A549 (cell line): ENCODE measurements around the gene NR1H2. TPM values are rescaled to one million over a fixed set of nuclear protein-coding genes. Genes with fewer than 3 reads are reported as not detected.

Source experiments
- ATAC-seq, 2 experiments: fragments of 200-7000 bp in 1 of 2; fragments of >200 bp in 1 of 2; cut with Nextera tagmentation in 1 of 2; cut with Tn5 transposase in 1 of 2; 3 replicates each; pipeline versions ENCODE4 v1.8.0 to v1.9.1; 2018 to 2020; ENCODE audit warnings: mild to moderate bottlenecking in 1 of 2, moderate library complexity in 1 of 2
- CTCF ChIA-PET: fragments of 300-600 bp; sonication (Branson Sonifier 250); formaldehyde crosslinking; extraction: SDS; loops from one replicate; lab custom pipeline; 2021; ENCODE audit warnings: antibody characterized with exemption, inconsistent platforms; lab: Yijun Ruan, JAX
- POLR2A ChIA-PET: fragments of 350-600 bp; formaldehyde crosslinking; extraction: SDS; loops from one replicate; lab custom pipeline; 2021; ENCODE audit warnings: antibody characterized with exemption, inconsistent platforms; lab: Yijun Ruan, JAX
- DNase-seq, 2 experiments: peaks; one replicate each; pipeline versions ENCODE4 v3.0.0 to v3.0.0-alpha.2; 2011 to 2016; ENCODE audit warnings: low read depth in 1 of 2, low spot score in 1 of 2
- FAIRE-seq: peaks from 2 replicates; lab custom pipeline; 2011; peaks lifted over from hg19 to GRCh38; lab: Jason Lieb, UNC
- H3K27ac ChIP-seq, 2 experiments: fragments of >200 bp; sonication (Bioruptor Twin); formaldehyde crosslinking; 3 replicates each; pipeline ENCODE4 v1.5.1; 2016 to 2017
- H3K4me1 ChIP-seq: fragments of >200 bp; sonication (Bioruptor Twin); formaldehyde crosslinking; 3 replicates; pipeline ENCODE4 v1.6.1; 2016
- H3K4me2 ChIP-seq: fragments of >200 bp; sonication (Bioruptor Twin); formaldehyde crosslinking; 3 replicates; pipeline ENCODE4 v1.6.1; 2016
- H3K4me3 ChIP-seq: fragments of >200 bp; sonication (Bioruptor Twin); formaldehyde crosslinking; 3 replicates; pipeline ENCODE4 v1.5.1; 2016
- H3K9me3 ChIP-seq: fragments of >200 bp; sonication (Bioruptor Twin); formaldehyde crosslinking; 3 replicates; pipeline ENCODE4 v1.6.1; 2016
- CEBPB ChIP-seq, 2 experiments: fragments of >200 bp in 1 of 2; sonication (Bioruptor Twin) in 1 of 2; formaldehyde crosslinking in 1 of 2; IDR thresholded peaks; 2 replicates each; pipeline ENCODE4 v1.6.1; 2012 to 2016
- EHMT2 ChIP-seq: fragments of 200-600 bp; sonication (generic); IDR thresholded peaks from 2 replicates; pipeline ENCODE4 v1.6.1; 2016; ENCODE audit warnings: antibody characterized with exemption, low read depth, mild to moderate bottlenecking, moderate library complexity
- FOXS1 ChIP-seq: fragments of 250-450 bp; sonication (Bioruptor Pico); IDR thresholded peaks from 2 replicates; pipeline ENCODE4 v1.5.0; 2020; ENCODE audit warnings: mild to moderate bottlenecking, moderate library complexity
- GATA3 ChIP-seq: IDR thresholded peaks from 2 replicates; pipeline ENCODE4 v1.6.1; 2012; ENCODE audit warnings: borderline replicate concordance
- HDAC2 ChIP-seq: fragments of 200-600 bp; sonication (generic); IDR thresholded peaks from 2 replicates; pipeline ENCODE4 v1.6.1; 2016
- HEYL ChIP-seq: fragments of 250-450 bp; sonication (Bioruptor Pico); IDR thresholded peaks from 2 replicates; pipeline ENCODE4 v1.8.0; 2021; ENCODE audit warnings: mild to moderate bottlenecking, moderate library complexity
- HOXB5 ChIP-seq: fragments of 250-450 bp; sonication (Bioruptor Pico); IDR thresholded peaks from 2 replicates; pipeline ENCODE4 v1.5.0; 2020; ENCODE audit warnings: mild to moderate bottlenecking, moderate library complexity
- JUN ChIP-seq, 2 experiments: fragments of >200 bp; sonication (Bioruptor Twin); formaldehyde crosslinking; IDR thresholded peaks; 2 replicates in 1 of 2; 3 replicates in 1 of 2; pipeline ENCODE4 v1.6.1; 2016 to 2017
- KDM1A ChIP-seq: fragments of 200-600 bp; sonication (generic); IDR thresholded peaks from 2 replicates; pipeline ENCODE4 v1.6.1; 2016; ENCODE audit warnings: low read depth, mild to moderate bottlenecking
- KDM5A ChIP-seq: fragments of 200-600 bp; sonication (generic); IDR thresholded peaks from 2 replicates; pipeline ENCODE4 v1.6.1; 2016; ENCODE audit warnings: antibody characterized with exemption, mild to moderate bottlenecking
- NFE2L2 ChIP-seq: fragments of 150-350 bp; conservative IDR thresholded peaks from 2 replicates; pipeline ENCODE4 v1.6.1; 2014; ENCODE audit warnings: low read length
- POLR2A ChIP-seq: IDR thresholded peaks from 2 replicates; pipeline ENCODE4 v1.6.1; 2012; ENCODE audit warnings: mild to moderate bottlenecking, low read length
- RAD21 ChIP-seq, 2 experiments: fragments of >200 bp in 1 of 2; sonication (Bioruptor Twin) in 1 of 2; formaldehyde crosslinking in 1 of 2; IDR thresholded peaks in 1 of 2; conservative IDR thresholded peaks in 1 of 2; 2 replicates in 1 of 2; 3 replicates in 1 of 2; pipeline ENCODE4 v1.6.1; 2012 to 2018; ENCODE audit warnings: inconsistent platforms in 1 of 2
- RNF2 ChIP-seq: fragments of 200-600 bp; sonication (generic); IDR thresholded peaks from 2 replicates; pipeline ENCODE4 v1.6.1; 2016; ENCODE audit warnings: low read depth, mild to moderate bottlenecking, antibody characterized with exemption, moderate library complexity, borderline replicate concordance
- SMC3 ChIP-seq: fragments of >200 bp; sonication (Bioruptor Twin); formaldehyde crosslinking; IDR thresholded peaks from 3 replicates; pipeline ENCODE4 v1.6.1; 2018; ENCODE audit warnings: inconsistent platforms
- ZC3H11A ChIP-seq: fragments of 450-650 bp; IDR thresholded peaks from 2 replicates; pipeline ENCODE4 v1.6.1; 2014; ENCODE audit warnings: antibody characterized with exemption, mild to moderate bottlenecking
- ZFP36 ChIP-seq: fragments of 450-650 bp; IDR thresholded peaks from 2 replicates; pipeline ENCODE4 v1.6.1; 2014; ENCODE audit warnings: borderline replicate concordance; ENCODE audit not compliant: partially characterized antibody
- ZSCAN20 ChIP-seq: fragments of 250-450 bp; sonication (Bioruptor Pico); IDR thresholded peaks from 2 replicates; pipeline ENCODE4 v1.8.0; 2022; ENCODE audit warnings: mild to moderate bottlenecking, moderate library complexity
- WGBS: methylation state at CpG from one replicate; pipeline ENCODE4 v1.1.6; 2017; ENCODE audit errors: missing lambda C conversion rate; 5-methylcytosine and 5-hydroxymethylcytosine counted together
- polyA plus RNA-seq, 4 experiments: library from polyadenylated mRNA; depleted of rRNA in 3 of 4; stranded (reverse); fragments of >200 nt; fragmentation: RNase III in 1 of 4; extraction: RNeasy Plus Mini Kit Qiagen cat#74134 plus additional on column Dnase treatment in 1 of 4; gene quantifications; 2 replicates in 3 of 4; 3 replicates in 1 of 4; pipeline ENCODE4 v1.2.3, GENCODE V29; 2011 to 2017
- TF ChIP-seq, protein P1 (sequence below): fragments of >200 bp; sonication (Bioruptor Twin); formaldehyde crosslinking; IDR thresholded peaks from 3 replicates; pipeline ENCODE4 v1.5.1; 2016
- TF ChIP-seq, protein P2 (sequence below): fragments of 200-600 bp; sonication (generic); IDR thresholded peaks from 2 replicates; pipeline ENCODE4 v1.6.1; 2016; ENCODE audit warnings: antibody characterized with exemption, mild to moderate bottlenecking, moderate library complexity
- TF ChIP-seq, protein P3 (sequence below): fragments of 250-450 bp; sonication (Bioruptor Pico); IDR thresholded peaks from 2 replicates; pipeline ENCODE4 v1.5.0; 2020; ENCODE audit warnings: low read depth, mild to moderate bottlenecking, moderate library complexity
- TF ChIP-seq, protein P4 (sequence below): IDR thresholded peaks from 2 replicates; pipeline ENCODE4 v1.6.1; 2012

The NR1H2 gene
- polyA plus RNA-seq, 2 of the 4 experiments (the other 2 are of a cell fraction), result 39.3 to 67.0 TPM

DNA sequence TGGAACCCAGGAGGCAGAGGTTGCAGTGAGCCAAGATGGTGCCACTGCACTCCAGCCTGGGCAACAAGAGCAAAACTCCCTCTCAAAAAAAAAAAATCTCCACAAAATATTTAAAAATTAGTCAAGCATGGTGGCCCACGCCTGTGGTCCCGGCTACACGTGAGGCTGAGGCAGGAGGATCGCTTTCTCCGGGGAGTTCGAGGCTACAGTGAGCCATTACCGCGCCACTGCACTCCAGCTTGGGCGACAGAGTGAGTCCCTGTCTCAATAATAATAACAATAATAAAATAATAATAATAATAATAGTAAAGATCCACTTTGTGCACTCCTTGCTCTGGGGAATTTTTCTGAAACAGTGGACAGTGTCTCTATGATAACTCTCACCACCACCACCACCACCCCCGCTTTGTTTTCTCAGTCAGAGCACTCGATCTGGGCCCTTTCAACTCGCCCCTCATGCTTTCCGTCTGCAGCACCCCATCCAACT, 19.5 kb upstream of the NR1H2 start:
- H3K4me2 ChIP-seq, result peak overlapping the region; percentile 87

DNA sequence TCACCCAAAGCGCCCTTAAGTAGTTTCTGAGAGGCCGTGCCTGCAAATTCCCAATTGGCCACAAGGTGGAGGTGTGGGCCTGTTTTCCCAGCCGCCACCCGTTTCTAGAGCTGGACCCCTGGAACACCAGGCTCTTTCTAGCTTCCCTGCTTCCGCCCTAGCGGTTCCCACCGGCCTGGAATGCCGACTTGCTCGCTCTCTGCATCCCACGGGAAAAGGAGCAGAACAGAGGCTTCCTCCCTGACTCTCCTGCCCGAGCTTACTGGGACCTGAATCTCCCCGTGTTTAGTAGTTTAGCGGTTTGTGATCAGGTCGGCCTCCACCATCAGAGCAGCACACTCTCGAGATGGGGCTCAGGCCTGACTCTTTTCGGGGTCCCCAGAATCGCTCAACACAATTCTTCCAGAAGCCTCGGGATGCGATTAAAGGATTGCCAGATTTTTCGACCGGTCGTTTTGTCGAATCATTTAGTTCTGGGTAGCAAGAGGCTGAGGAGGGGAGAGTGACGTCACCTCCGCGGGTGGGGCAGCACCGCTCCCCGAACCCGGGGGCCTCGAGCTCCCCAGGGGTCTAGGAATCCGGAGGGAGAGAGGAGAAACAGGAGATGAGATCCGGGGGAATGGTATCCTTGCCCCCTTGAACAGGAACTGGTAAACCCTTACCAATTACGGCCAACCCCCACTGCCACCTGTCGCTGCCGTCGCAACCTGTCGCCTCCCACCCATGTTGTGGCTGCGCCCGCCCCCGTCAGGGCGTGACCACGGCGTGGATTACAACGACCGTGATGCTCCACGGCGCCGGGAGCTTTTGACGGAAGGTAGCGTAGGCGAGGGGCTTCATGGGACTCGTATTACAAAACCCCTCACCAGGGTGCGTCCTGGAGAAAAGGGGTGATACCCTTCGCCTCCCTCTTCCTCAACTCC, 18.8 kb upstream of the NR1H2 start:
- no peaks in the 10 kb centered on the region for H3K4me1 ChIP-seq
- TF ChIP-seq NFE2L2, result no peak
- no peak for TF ChIP-seq ZC3H11A
- no peak for TF ChIP-seq KDM5A
- TF ChIP-seq, protein P1, sequence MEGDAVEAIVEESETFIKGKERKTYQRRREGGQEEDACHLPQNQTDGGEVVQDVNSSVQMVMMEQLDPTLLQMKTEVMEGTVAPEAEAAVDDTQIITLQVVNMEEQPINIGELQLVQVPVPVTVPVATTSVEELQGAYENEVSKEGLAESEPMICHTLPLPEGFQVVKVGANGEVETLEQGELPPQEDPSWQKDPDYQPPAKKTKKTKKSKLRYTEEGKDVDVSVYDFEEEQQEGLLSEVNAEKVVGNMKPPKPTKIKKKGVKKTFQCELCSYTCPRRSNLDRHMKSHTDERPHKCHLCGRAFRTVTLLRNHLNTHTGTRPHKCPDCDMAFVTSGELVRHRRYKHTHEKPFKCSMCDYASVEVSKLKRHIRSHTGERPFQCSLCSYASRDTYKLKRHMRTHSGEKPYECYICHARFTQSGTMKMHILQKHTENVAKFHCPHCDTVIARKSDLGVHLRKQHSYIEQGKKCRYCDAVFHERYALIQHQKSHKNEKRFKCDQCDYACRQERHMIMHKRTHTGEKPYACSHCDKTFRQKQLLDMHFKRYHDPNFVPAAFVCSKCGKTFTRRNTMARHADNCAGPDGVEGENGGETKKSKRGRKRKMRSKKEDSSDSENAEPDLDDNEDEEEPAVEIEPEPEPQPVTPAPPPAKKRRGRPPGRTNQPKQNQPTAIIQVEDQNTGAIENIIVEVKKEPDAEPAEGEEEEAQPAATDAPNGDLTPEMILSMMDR, result peak; percentile 90
- peak; percentile 77 for TF ChIP-seq SMC3
- TF ChIP-seq HDAC2, result no peak
- peak; percentile 90 to 93 for TF ChIP-seq RAD21 (conservative IDR thresholded peaks at IDR 0.05 in 1 of 2, IDR thresholded peaks at IDR 0.05 in 1 of 2)
- TF ChIP-seq ZFP36, result peak; percentile 56
- ATAC-seq, result peak; percentile 84 to 89
- peak overlapping the region; percentile 87 for H3K4me2 ChIP-seq
- CTCF ChIA-PET, result interaction anchor here (0.5 to 4.0 kb wide), 57 partner anchors 8 to 1224 kb away, joined by 3 to 53 read pairs (median 4); partner anchors contain the start of genes NAPSA and NR1H2
- POLR2A ChIA-PET, result interaction anchor here (0.8 to 1.9 kb wide), 4 partner anchors 11 to 199 kb away, joined by 3 to 5 read pairs (median 5); partner anchors contain the start of genes KCNC3 and POLD1
- peak overlapping the region; percentile 48 for H3K4me3 ChIP-seq
- peak; percentile 86 for FAIRE-seq
- H3K27ac ChIP-seq, result peak overlapping the region; percentile 73 to 79
- WGBS, result 32% methylated on average over 54 of the region's 54 CpGs
- DNase-seq, result peak; percentile 68 to 82
- no peaks in the 10 kb centered on the region for H3K9me3 ChIP-seq

More for the DNA sequence above, 19.5 kb upstream of the NR1H2 start:
- no peaks in the 10 kb centered on the region for H3K4me1 ChIP-seq
- DNase-seq (no peak), FAIRE-seq (no peak), ATAC-seq (no peak)
- no peak overlapping the region; the same call in 2 of the 3 replicates for H3K4me3 ChIP-seq
- CTCF ChIA-PET, result interaction anchor here (0.6 to 4.0 kb wide), 52 partner anchors 8 to 562 kb away, joined by 3 to 53 read pairs (median 4); partner anchors contain the start of genes NAPSA and NR1H2
- WGBS, result 19% methylated on average over 13 of the region's 13 CpGs
- H3K9me3 ChIP-seq, result no peaks in the 10 kb centered on the region
- no peak overlapping the region for H3K27ac ChIP-seq
- TF ChIP-seq, protein P2, sequence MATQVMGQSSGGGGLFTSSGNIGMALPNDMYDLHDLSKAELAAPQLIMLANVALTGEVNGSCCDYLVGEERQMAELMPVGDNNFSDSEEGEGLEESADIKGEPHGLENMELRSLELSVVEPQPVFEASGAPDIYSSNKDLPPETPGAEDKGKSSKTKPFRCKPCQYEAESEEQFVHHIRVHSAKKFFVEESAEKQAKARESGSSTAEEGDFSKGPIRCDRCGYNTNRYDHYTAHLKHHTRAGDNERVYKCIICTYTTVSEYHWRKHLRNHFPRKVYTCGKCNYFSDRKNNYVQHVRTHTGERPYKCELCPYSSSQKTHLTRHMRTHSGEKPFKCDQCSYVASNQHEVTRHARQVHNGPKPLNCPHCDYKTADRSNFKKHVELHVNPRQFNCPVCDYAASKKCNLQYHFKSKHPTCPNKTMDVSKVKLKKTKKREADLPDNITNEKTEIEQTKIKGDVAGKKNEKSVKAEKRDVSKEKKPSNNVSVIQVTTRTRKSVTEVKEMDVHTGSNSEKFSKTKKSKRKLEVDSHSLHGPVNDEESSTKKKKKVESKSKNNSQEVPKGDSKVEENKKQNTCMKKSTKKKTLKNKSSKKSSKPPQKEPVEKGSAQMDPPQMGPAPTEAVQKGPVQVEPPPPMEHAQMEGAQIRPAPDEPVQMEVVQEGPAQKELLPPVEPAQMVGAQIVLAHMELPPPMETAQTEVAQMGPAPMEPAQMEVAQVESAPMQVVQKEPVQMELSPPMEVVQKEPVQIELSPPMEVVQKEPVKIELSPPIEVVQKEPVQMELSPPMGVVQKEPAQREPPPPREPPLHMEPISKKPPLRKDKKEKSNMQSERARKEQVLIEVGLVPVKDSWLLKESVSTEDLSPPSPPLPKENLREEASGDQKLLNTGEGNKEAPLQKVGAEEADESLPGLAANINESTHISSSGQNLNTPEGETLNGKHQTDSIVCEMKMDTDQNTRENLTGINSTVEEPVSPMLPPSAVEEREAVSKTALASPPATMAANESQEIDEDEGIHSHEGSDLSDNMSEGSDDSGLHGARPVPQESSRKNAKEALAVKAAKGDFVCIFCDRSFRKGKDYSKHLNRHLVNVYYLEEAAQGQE, result no peak
- no peak for TF ChIP-seq CEBPB (IDR thresholded peaks at IDR 0.05)
- TF ChIP-seq, protein P3, sequence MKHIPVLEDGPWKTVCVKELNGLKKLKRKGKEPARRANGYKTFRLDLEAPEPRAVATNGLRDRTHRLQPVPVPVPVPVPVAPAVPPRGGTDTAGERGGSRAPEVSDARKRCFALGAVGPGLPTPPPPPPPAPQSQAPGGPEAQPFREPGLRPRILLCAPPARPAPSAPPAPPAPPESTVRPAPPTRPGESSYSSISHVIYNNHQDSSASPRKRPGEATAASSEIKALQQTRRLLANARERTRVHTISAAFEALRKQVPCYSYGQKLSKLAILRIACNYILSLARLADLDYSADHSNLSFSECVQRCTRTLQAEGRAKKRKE, result no peak
- no peak for TF ChIP-seq KDM1A
- no peak for TF ChIP-seq FOXS1 (CRISPR knock-in tag)
- TF ChIP-seq RNF2, result no peak
- TF ChIP-seq ZSCAN20, result no peak
- TF ChIP-seq JUN (IDR thresholded peaks at IDR 0.05), result no peak
- no peak for TF ChIP-seq HEYL (CRISPR knock-in tag)
- TF ChIP-seq HOXB5 (CRISPR knock-in tag), result no peak
- no peak for TF ChIP-seq HDAC2
- TF ChIP-seq, protein P4, sequence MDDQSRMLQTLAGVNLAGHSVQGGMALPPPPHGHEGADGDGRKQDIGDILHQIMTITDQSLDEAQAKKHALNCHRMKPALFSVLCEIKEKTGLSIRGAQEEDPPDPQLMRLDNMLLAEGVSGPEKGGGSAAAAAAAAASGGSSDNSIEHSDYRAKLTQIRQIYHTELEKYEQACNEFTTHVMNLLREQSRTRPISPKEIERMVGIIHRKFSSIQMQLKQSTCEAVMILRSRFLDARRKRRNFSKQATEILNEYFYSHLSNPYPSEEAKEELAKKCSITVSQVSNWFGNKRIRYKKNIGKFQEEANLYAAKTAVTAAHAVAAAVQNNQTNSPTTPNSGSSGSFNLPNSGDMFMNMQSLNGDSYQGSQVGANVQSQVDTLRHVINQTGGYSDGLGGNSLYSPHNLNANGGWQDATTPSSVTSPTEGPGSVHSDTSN, result no peak
- TF ChIP-seq EHMT2, result no peak
- no peak for TF ChIP-seq POLR2A
- no peak for TF ChIP-seq GATA3
- POLR2A ChIA-PET, result interaction anchor here (0.7 to 1.9 kb wide), 4 partner anchors 12 to 427 kb away, joined by 4 to 5 read pairs (median 5); partner anchors contain the start of genes KCNC3 and POLD1
